HG02840 (cell line): ENCODE measurements around the gene FERMT3.
A peak's percentile ranks its signal among the peaks of the same experiment; 100 is the strongest.
"Not testable (repeated sequence)": the region's sequence is repeated elsewhere in the genome, so short reads cannot be mapped to it uniquely, and the experiment has no call there.

Source experiments
- ATAC-seq: cut with Tn5 transposase; IDR thresholded peaks from one replicate; pipeline ENCODE4 v1.9.1; 2021; ENCODE audit warnings: mild to moderate bottlenecking, moderate library complexity, moderate number of reproducible peaks; ENCODE audit not compliant: unreplicated experiment, low FRiP score

FERMT3 gene

GRCh38 chr11:64206457-64207255 is at the start of gene FERMT3:
Gene FERMT3, plus strand, starts transcription at chr11:64206721. Its CDS starts 644 bp downstream, at chr11:64207365.
- no peak for ATAC-seq

- ATAC-seq = no peak
Measured at GRCh38 chr11:64157631-64158394, 48.7 kb upstream of the FERMT3 start.

GRCh38 chr11:64161037-64161436 is 45.5 kb upstream of the FERMT3 start:
- no peak for ATAC-seq

- not testable (repeated sequence) for ATAC-seq
Measured at GRCh38 chr11:64162769-64163168, 43.8 kb upstream of the FERMT3 start.

- ATAC-seq = no peak
Measured at GRCh38 chr11:64163951-64164350, 42.6 kb upstream of the FERMT3 start.

GRCh38 chr11:64164392-64165312 is 41.9 kb upstream of the FERMT3 start:
- no peak for ATAC-seq

GRCh38 chr11:64165481-64165841 is 41.1 kb upstream of the FERMT3 start:
- ATAC-seq = peak; percentile 18

GRCh38 chr11:64165842-64166635 is 40.5 kb upstream of the FERMT3 start, which contains the start of gene MACROD1:
Gene MACROD1, minus strand, starts transcription at chr11:64166113. Its CDS starts 119 bp downstream, at chr11:64165994.
- ATAC-seq = peak; percentile 69

- ATAC-seq = no peak
Measured at GRCh38 chr11:64170419-64170818, 36.1 kb upstream of the FERMT3 start.

- no peak for ATAC-seq
Measured at GRCh38 chr11:64173616-64174355, 32.7 kb upstream of the FERMT3 start.

GRCh38 chr11:64176751-64177150 is 29.8 kb upstream of the FERMT3 start:
- ATAC-seq = no peak

- ATAC-seq = no peak
Measured at GRCh38 chr11:64178203-64178602, 28.3 kb upstream of the FERMT3 start.

- ATAC-seq = no peak
Measured at GRCh38 chr11:64178951-64179639, 27.4 kb upstream of the FERMT3 start.

GRCh38 chr11:64180891-64181290 is 25.6 kb upstream of the FERMT3 start:
- ATAC-seq = no peak

GRCh38 chr11:64181506-64182411 is 24.8 kb upstream of the FERMT3 start:
- no peak for ATAC-seq

- ATAC-seq = no peak
Measured at GRCh38 chr11:64183890-64184289, 22.6 kb upstream of the FERMT3 start.

- peak; percentile 17 for ATAC-seq
Measured at GRCh38 chr11:64185175-64185692, 21.3 kb upstream of the FERMT3 start.
